HG03354 (cell line): ENCODE measurements around the gene USF3.

Experiments
- ATAC-seq: cut with Tn5 transposase; IDR thresholded peaks from one replicate; pipeline ENCODE4 v1.9.1; 2021; ENCODE audit warnings: mild to moderate bottlenecking; ENCODE audit not compliant: unreplicated experiment, poor library complexity, severe bottlenecking

USF3 gene

GRCh38 chr3:113707835-113708234 is 11.4 kb upstream of the USF3 start:
- ATAC-seq: no peak

GRCh38 chr3:113698956-113699355 is 2.5 kb upstream of the USF3 start:
- no peak for ATAC-seq

GRCh38 chr3:113698213-113698742 is 1.8 kb upstream of the USF3 start:
- no peak for ATAC-seq

GRCh38 chr3:113697500-113698090 is 1.2 kb upstream of the USF3 start:
- no peak for ATAC-seq

- peak; percentile 96 for ATAC-seq
Measured at GRCh38 chr3:113696658-113697499, 437 bp upstream of the USF3 start.

GRCh38 chr3:113695431-113695785 is 1.0 kb downstream of the USF3 start:
- no peak for ATAC-seq

- no peak for ATAC-seq
Measured at GRCh38 chr3:113690482-113690881, 6.0 kb downstream of the USF3 start.

GRCh38 chr3:113685956-113686721 is 10.3 kb downstream of the USF3 start:
- ATAC-seq: no peak

- no peak for ATAC-seq
Measured at GRCh38 chr3:113685124-113685523, 11.3 kb downstream of the USF3 start.

GRCh38 chr3:113684271-113684819 is 12.1 kb downstream of the USF3 start:
- no peak for ATAC-seq

- no peak for ATAC-seq
Measured at GRCh38 chr3:113678773-113679172, 17.7 kb downstream of the USF3 start.

GRCh38 chr3:113677737-113678136 is 18.7 kb downstream of the USF3 start:
- ATAC-seq: no peak

- no peak for ATAC-seq
Measured at GRCh38 chr3:113676261-113676660, 20.2 kb downstream of the USF3 start.

- no peak for ATAC-seq
Measured at GRCh38 chr3:113673593-113673992, 22.8 kb downstream of the USF3 start.

- no peak for ATAC-seq
Measured at GRCh38 chr3:113668015-113668414, 28.4 kb downstream of the USF3 start.

- no peak for ATAC-seq
Measured at GRCh38 chr3:113664523-113665094, 31.8 kb downstream of the USF3 start.

GRCh38 chr3:113663761-113664160 is 32.7 kb downstream of the USF3 start:
- no peak for ATAC-seq

- no peak for ATAC-seq
Measured at GRCh38 chr3:113663324-113663750, 33.1 kb downstream of the USF3 start.

GRCh38 chr3:113662824-113663223 is 33.6 kb downstream of the USF3 start:
- no peak for ATAC-seq

- ATAC-seq: no peak
Measured at GRCh38 chr3:113660896-113661295, 35.5 kb downstream of the USF3 start.
